Limb (tissue), 2 donors: Measurements from ENCODE around the gene WFDC6.
"Not testable (repeated sequence)": the region's sequence is repeated elsewhere in the genome, so short reads cannot be mapped to it uniquely, and the experiment has no call there.

ENCODE experiments used
- DNase-seq, 2 donors: peaks; one replicate each; pipeline ENCODE4 v3.0.0-alpha.2; 2016; ENCODE audit errors: extremely low spot score in 2 of 2

Gene WFDC6

DNA sequence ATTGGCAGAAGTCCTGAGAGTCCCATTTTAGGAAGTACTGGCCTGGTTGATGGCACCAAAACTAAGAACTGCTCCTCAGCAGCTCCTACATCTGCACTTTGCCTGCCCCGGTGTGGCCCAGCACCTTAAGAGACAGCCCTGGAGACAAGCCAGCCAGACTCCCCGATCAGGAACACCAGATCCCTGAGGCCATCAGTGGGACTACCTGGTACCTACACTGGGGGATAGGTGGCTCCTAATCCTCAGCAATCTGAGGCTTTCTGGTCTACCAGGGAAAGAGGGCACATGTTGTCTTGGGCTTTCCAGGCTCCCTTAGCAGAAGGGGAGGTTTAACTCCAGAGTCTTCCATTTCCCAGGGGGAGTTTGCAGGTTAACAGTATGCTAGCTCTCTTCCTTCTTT is at the start of gene WFDC6:
TSS of gene WFDC6 (minus strand) at position 101 of the 400 bp plus-strand sequence. CDS start at position 26, 75 bp downstream.
- no peak for DNase-seq

DNA sequence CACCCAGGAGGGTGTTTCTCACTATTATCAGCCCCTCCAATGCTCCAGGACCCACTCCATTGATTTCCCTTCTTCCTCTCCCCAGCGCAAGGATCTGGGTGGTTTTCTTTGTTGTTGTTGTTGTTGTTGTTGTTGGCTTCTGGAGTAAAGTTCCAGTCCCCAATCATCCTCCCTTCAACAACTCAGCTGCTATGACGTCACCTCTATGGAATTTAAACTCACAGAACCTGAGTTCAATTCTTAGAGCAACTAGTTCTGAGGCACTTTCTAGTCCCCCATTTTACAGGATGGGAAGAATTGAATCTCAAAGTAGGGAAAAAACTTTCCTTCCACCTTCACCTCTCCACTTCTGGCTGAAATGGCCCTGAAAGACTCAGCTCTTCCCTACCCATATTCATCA is 49.5 kb upstream of the WFDC6 start:
- no peak for DNase-seq

DNA sequence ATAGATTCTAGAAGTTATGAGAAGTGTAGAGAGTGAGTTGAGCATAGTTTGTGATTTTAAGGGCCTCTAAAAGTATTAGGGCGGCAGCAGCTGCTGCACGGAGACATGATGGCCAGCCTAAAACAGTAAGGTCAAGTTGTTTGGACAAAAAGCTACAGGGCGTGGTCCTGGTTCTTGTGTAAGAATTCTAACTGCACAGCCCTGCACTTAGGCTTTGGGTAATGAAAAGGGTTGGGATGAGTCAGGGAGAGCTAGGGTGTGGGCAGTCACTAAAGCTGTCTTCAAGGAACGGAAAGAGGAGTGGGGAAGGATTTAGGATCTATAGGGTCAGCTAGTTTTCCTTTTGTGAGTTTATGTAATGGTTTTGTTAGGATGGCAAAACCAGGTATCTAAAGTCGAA is 46.7 kb upstream of the WFDC6 start:
- DNase-seq = not testable (repeated sequence)

DNA sequence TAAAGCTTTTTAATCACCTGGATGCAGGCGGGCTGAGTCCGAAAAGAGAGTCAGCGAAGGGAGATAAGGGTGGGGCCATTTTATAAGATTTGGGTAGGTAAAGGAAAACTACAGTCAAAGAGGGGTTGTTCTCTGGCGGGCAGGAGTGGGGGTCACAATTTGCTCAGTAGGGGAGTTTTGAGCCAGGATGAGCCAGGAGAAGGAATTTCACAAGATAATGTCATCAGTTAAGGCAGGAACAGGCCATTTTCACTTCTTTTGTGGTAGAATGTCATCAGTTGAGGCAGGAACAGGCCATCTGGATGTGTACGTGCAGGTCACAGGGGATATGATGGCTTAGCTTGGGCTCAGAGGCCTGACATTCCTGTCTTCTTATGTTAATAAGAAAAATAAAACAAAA is 45.0 kb upstream of the WFDC6 start:
- DNase-seq = not testable (repeated sequence)

DNA sequence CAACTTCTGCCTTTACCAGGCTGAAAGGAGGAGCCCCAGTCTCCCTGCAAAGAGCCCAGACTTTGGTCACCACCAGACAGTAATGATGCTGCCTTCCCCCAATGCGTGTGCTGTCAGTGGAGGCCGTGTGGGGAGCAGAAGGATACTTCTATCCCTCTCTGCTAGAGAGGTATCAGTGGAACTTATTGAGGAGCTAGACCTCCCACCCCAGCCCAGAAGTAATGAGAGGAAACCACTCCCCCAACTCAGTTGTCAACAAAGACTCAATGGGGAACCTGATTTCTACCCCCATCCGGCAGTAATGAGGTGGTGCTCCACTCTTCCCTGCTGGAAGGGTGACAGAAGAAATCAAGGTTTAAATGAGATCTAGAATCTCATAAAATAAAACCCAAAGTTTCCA is 44.2 kb upstream of the WFDC6 start:
- DNase-seq = no peak

DNA sequence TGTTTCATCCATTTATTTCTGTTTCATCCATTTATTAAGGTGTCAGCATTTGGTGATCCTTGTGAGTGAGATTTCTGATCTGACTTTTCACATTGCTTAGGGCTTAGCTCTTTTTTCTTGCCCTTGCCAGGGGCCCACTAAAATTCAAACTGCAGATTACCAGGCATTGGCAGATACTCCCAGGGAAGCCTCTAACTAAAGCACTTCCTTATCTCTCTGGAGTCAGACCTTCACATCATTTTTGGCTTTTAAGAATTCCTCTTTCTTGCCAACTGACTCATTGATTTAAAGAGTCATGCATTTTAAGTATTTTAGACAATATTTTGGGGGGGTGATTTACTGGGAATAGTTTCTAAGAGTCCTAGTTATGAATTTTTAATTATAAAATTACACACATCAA is 42.4 kb upstream of the WFDC6 start:
- no peak for DNase-seq

DNA sequence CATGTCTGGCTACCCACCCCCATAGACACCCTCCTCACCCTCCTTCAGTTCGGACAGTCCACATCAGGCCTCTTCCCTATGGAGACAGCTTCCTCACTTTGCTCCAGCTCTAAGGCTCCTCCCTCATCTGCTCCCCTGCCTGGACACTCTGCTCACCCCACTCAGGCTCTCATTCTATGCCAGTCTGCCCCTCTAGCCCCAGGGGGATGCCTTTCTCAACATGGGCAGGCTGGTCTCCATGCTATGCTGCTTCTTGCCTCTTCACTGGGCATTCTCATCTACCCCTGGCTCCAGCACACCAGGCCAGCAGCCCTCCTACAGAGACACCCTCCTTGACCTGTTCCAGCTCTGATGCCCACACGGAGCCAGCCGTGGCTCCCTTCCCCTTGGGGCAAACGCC is 39.9 kb upstream of the WFDC6 start, which contains the start of gene WFDC8:
TSS of gene WFDC8 (minus strand) at position 101 of the 400 bp plus-strand sequence. CDS start at position 64, 37 bp downstream.
- DNase-seq = no peak

DNA sequence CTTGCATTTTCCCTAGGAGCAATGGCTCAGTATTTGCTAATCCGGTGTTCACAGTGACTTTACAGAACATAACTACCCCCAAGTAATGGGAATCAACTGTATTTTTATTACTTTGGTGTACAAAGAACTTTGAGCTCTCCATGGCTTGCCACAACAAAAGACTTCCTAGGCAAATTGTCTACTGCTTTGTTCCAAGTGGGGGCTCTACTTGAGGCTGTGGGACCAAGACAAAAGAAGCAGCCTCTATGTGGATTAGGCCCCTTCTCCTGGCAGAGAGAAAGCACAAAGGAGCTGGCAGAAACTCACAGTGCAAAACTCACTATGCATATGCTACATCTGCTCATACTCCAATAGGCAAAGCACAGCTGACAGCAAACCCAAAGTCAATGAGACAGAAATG is 38.9 kb upstream of the WFDC6 start:
- DNase-seq = no peak

DNA sequence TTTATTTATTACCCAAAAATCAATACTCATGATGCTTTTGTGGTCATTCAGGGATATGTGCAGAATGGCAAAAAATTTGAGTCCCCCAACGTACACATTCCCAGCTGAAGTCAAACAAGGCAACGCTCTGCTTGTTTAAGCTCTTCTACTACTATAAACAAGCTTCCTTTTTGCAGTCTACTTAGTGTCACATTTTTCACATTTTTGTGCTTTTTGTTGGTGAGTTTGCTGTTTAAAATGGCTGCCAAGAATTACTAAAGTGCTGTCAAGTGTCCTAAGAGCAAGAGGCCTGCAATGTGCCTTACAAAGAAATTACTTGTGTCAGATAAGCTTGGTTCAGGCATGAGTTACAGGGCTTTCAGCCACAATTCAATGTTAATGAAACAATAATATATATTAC is 37.7 kb upstream of the WFDC6 start:
- DNase-seq = no peak

DNA sequence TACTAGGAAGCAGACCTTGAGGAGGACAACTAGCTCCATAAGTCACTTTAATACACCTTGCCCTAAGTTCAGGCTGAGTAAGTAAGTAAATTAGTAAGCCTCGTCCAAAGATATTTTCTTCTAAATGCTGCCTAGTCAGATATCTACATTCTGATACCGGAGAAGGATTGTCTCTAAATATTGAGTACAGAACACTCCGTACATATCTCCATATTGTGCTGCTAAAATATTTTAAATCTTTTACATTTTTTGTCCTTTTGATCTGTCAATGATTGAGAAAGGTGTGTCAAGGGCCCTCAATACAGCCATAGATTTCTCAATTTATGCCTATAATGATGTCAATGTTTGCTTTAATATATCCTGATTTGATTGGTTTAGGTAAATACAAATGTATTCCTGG is 36.6 kb upstream of the WFDC6 start:
- DNase-seq = no peak

DNA sequence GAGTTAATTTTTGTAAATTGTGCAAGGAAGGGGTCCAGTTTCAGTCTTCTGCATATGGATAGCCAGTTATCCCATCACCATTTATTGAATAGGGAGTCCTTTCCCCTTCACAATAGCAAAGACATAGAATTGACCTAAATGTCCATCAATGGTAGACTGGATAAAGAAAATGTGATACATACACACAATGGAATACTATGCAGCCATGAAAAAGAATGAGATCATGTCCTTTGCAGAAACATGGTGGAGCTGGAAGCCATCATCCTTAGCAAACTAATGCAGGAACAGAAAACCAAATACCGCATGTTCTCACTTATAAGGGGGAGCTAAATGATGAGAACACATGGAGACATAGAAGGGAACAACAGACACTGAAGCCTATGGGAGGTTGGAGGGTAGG is 30.4 kb upstream of the WFDC6 start:
- DNase-seq = not testable (repeated sequence)

DNA sequence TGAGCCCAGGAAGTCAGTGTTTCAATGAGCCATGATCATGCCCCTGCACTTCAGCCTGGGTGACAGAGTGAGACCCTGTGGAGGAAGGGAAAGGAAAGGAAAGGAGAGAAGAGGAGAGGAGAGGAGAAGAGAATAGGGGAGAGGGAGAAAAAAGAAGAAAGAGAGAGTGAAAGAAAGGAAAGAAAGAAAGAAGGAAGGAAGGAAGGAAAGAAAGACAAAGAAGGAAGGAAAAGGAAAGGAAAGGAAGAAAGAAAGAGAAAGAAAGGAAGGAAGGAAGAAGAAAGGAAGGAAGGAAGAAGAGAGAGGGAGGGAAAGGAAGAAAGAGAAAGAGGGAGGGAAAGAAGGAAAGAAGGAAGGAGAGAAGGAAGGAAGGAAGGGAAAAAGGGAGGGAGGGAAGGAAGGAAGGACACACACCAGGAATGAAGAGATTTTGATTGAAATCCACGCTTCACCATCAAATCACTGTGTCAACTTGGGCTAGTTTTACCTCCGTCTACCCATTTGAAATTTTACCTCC is 25.5 kb upstream of the WFDC6 start:
- no peak for DNase-seq

DNA sequence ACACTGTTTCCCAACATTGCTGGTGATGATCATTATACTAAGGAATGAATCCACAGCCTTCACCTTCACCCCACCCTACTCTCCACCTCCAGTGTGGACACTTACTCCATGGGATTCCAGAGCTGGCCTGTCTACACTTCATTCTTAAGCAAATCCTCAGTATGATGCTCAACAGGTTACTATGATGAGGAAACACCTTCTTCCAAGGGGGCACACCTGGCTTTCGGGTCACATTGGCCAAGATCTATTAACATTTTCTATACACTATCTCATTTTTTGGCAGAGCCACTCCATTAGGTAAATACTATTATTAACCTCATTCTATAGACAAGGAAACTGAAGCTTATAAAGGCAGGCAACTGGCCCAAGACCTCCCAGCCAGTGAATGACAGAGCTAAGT is 15.9 kb upstream of the WFDC6 start:
- DNase-seq = no peak

DNA sequence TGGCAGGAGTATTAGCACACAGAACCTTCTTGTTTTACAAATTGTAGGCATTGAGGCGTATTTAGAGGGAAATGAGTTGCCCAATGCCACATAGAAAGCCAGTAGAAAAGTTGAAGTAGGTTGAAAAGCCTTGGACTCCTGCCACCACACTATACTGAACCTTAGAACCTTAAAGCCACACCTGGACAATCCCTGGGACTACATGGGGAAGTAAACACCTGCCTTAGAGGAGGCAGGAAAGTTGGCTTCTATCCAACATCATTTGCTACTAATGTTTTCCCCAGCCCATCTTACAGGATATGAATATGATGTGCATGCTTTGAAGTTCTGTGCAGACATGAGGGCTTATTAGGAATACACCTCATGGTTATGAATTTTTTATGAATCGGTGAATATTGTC is 13.2 kb upstream of the WFDC6 start:
- DNase-seq = no peak

DNA sequence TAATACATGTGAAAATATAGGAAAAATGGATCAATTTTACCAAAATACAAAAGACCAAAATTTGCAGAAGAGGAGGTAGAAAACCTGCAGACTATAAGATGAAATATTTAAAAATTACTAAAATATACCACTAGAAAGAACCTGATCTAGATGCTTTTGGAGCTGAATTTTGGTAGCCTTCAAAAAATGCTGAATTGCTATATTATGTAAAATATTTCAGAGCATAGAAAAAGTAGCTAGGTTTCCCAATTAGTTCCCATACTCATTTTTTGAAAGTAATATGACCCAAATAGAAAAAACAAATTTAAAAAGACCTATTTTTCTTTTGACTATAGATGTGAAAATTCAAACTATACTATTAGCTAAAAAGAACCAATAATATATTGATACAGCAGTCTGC is 11.5 kb upstream of the WFDC6 start:
- no peak for DNase-seq

DNA sequence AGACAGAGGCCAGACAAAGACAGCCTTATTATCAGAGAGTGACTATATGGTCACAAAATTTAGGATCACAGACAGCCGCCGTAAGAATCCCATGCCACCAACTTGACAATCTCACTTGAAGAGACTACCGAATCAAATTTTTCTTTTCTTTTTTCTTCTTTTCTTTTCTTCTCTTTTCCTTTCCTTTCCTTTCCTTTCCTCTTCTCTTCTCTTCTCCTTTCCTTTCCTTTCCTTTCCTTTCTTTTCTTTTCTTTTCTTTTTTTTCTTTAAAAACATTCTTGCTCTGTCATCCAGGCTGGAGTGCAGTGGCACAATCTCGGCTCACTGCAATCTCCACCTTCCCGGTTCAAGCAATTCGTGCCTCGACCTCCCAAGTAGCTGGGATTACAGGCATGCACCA is 9.1 kb upstream of the WFDC6 start:
- DNase-seq = no peak

DNA sequence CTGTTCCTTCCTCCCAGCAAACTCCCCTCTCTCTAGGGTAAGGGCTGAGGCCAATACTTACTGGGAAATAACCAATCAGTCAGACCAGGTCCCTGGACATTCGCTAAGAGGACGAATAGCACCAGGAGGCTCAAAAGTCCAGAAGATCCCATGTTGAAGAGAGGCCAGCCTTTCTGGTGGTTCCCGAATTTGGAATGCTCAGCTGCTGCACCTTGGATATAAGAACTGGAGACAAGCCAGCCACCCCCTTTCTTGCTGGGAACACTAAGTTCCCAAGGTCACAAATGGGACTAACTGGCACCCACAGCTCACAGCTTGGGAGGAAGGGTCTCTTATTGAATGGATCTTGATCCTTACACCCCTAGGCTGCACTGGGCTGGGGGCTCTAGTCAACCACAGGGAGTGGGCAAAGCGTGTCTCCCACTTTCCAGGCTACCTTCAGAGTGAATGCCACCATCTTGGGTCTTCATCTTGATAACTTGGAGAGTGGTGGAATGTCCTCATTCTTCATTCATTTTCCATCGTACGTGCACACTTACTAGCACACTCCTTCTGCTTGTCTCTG is 8.0 kb upstream of the WFDC6 start, which contains the start of gene EPPIN:
TSS of gene EPPIN (minus strand) at position 196 of the 565 bp plus-strand sequence. CDS start at position 152, 44 bp downstream.
- DNase-seq = no peak

DNA sequence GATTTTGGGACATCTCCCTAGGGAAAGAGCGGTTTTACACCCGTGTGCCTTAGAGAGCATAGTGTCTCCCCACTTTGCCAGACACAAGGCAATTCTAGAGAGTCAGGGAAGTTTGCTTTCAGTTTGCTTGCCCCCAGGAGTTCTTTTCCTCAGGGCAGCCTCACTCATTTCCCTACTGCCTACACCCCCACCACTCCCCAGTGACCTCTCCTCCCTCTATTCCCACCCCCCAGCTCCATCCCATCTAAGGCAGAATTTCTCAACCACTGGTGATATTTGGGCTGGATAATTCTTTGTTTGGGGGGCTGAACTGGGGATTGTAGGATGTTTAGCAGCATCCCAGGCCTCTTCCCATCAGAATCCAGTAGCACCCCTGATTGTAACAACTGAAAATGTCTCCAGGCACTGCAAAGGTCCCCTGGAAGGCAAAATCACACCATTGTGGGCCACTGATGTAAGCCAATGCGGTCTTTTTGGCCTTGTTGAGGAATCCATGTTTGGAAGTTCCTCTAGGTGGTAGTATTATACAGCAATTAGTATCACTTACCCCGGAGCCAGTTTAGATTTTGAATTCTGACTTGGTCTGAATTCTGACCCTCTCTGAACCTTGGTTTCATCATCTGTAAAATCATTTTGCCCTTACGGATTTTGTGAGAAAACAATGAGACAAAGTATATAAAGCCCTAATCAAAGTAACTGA is 6.6 kb upstream of the WFDC6 start:
- DNase-seq = peak in 1 of 2 donors; percentile 23

DNA sequence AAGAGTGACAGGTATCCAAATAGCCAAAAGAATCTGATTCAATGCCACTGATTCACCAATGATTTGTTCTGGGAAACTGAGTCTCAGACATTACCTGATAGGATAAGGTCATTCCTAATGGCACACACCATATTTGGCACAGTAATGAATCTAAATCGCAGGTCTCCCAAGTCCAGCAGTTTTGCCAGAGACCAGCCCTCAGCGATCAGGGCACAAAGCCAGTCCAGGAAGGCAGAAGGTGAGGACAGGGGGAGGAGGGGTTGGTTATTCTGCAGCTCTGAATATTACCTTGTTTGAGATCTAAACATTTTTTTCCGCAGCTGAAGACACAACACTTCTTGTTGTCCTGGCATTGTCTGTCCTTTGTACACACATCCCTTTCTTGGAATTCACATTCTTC is 6.1 kb upstream of the WFDC6 start:
- no peak for DNase-seq

DNA sequence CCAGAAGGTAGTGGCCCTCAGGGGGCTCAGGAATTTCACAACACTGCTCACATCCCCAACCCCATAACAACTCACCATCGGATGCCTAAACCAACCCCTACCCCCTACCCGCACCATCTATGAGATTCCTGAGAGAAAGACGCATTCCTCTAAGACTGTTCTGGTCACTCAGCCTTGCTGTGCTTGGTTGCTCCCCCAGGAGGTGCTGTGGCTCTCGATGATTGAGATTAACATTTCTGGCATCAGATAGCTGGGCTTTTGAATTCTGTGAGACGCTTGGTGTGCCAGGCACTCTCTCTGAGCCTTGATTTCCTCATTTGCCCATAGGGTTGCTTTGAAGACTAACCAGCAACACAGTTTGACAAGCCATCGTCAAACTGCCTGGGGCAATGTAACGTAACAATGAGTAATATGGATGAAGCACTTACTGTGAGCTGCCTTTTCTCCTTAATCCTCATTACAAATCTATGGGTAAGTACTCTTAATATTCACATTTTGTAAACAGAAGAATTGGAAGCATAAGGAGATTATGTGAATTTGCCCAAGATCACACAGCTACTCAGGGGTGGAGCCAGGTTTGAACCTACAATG is 978 bp downstream of the WFDC6 start:
- no peak for DNase-seq

DNA sequence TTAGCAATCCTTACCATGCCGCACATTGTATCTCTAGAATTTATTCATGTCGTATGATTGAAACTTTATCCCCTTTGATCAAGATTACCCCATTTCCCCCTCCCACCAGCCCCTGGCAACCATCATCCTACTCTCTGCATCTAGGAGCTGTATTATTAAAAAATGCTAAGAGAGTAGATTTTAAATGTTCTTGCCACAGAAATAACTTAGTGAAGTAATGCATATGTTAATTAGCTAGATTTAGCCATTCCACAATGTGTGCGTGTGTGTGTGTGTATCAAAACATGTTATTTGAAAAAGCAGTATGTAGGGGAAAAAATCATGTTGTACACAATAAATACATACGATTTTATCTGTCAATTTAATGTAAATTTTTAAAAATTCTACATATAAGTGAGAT is 12.0 kb downstream of the WFDC6 start:
- no peak for DNase-seq

DNA sequence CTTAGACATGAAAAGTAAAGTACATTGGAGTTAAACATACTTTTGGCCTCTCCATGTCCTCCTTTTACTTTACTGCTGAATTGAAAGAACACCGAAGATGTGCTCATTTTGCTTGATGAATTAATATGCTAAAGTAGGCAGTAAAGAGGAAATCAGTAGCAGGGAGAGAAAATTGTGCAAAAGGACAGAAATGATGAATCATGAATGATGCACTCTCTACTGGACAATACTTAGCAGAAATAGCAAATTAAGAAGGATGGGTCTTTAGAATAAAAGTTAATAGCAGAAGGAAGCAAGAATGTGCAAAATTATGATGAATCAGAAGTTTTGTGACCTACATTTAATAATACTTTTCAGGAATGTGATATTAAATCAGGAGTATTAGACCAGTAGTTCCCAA is 15.5 kb downstream of the WFDC6 start:
- no peak for DNase-seq

DNA sequence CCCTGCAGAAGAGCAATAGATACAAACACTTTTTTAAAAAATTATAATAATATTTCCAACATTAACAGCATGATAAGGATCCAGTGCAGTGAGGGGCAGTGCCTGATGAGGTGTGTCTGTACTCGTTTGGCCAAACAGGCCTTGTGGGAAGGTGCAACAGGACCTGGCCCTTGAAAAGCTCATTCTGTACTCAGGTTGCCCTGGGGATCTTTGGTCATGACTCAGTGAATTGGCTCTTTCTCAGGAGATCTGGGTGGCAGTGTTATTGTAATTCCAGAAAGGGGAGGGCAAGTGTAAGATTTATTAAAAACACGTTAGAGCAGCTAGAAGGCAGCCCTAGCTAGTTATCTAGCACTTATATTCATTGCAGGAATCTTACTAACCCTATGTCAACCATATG is 21.0 kb downstream of the WFDC6 start:
- no peak for DNase-seq
